H9 (cell line): ENCODE results near the gene STXBP6. TPM values are rescaled to one million over a fixed set of nuclear protein-coding genes. Genes with fewer than 3 reads are reported as not detected.

Experiments used
- DNase-seq: peaks from one replicate; pipeline ENCODE4 v3.0.0-alpha.2; 2017
- H2AFZ ChIP-seq: one replicate; pipeline ENCODE4 v1.6.1; 2013; ENCODE audit warnings: mild to moderate bottlenecking, low read length, control low read depth, moderate library complexity
- H2AK5ac ChIP-seq: 2 replicates; pipeline ENCODE4 v1.6.1; 2013; ENCODE audit warnings: low read length, control low read depth, mixed read lengths; ENCODE audit not compliant: insufficient read length
- H2BK120ac ChIP-seq: one replicate; pipeline ENCODE4 v1.6.1; 2013; ENCODE audit warnings: low read depth, mild to moderate bottlenecking, low read length, control low read depth, inconsistent platforms; ENCODE audit not compliant: poor library complexity, severe bottlenecking
- H2BK12ac ChIP-seq: 2 replicates; pipeline ENCODE4 v1.6.1; 2013; ENCODE audit warnings: low read length, control low read depth, mixed read lengths, low read depth; ENCODE audit not compliant: insufficient read length
- H2BK15ac ChIP-seq: 2 replicates; pipeline ENCODE4 v1.6.1; 2013; ENCODE audit warnings: low read depth, low read length, control low read depth
- H2BK20ac ChIP-seq: one replicate; pipeline ENCODE4 v1.6.1; 2013; ENCODE audit warnings: low read depth, mild to moderate bottlenecking, low read length, control low read depth, inconsistent platforms; ENCODE audit not compliant: poor library complexity, severe bottlenecking
- H2BK5ac ChIP-seq: 2 replicates; pipeline ENCODE4 v1.6.1; 2013; ENCODE audit warnings: low read length, control low read depth, mixed read lengths; ENCODE audit not compliant: insufficient read length
- H3K14ac ChIP-seq: 2 replicates; pipeline ENCODE4 v1.6.1; 2013; ENCODE audit warnings: low read length, control low read depth; ENCODE audit not compliant: insufficient read depth
- H3K18ac ChIP-seq: 2 replicates; pipeline ENCODE4 v1.6.1; 2013; ENCODE audit warnings: low read depth, mild to moderate bottlenecking, mixed read lengths, low read length, control low read depth; ENCODE audit not compliant: insufficient read length
- H3K23ac ChIP-seq: 2 replicates; pipeline ENCODE4 v1.6.1; 2013; ENCODE audit warnings: low read length, control low read depth, mixed read lengths, low read depth; ENCODE audit not compliant: insufficient read length
- H3K23me2 ChIP-seq: 2 replicates; pipeline ENCODE4 v1.6.1; 2013; ENCODE audit warnings: low read depth, mild to moderate bottlenecking, mixed read lengths, low read length, control low read depth; ENCODE audit not compliant: insufficient read length, poor library complexity, severe bottlenecking
- H3K27ac ChIP-seq: 2 replicates; pipeline ENCODE4 v1.5.1; 2013; ENCODE audit warnings: low read length, control low read depth, mixed read lengths, low read depth; ENCODE audit not compliant: insufficient read length
- H3K27me3 ChIP-seq: 2 replicates; pipeline ENCODE4 v1.6.1; 2013; ENCODE audit warnings: low read length, control low read depth, inconsistent platforms; ENCODE audit not compliant: insufficient read depth
- H3K4ac ChIP-seq: 2 replicates; pipeline ENCODE4 v1.6.1; 2013; ENCODE audit warnings: low read depth, mild to moderate bottlenecking, control low read depth, inconsistent platforms, low read length, moderate library complexity
- H3K4me1 ChIP-seq: 2 replicates; pipeline ENCODE4 v1.6.1; 2013; ENCODE audit warnings: low read length, control low read depth, inconsistent platforms; ENCODE audit not compliant: insufficient read depth
- H3K4me2 ChIP-seq: 2 replicates; pipeline ENCODE4 v1.6.1; 2013; ENCODE audit warnings: low read length, control low read depth, mixed read lengths; ENCODE audit not compliant: insufficient read length, insufficient read depth
- H3K56ac ChIP-seq: 2 replicates; pipeline ENCODE4 v1.6.1; 2013; ENCODE audit warnings: low read depth, mild to moderate bottlenecking, mixed read lengths, low read length, control low read depth; ENCODE audit not compliant: insufficient read length
- H3K79me1 ChIP-seq: 2 replicates; pipeline ENCODE4 v1.6.1; 2013; ENCODE audit warnings: low read depth, mild to moderate bottlenecking, moderate library complexity, low read length, control low read depth, inconsistent platforms; ENCODE audit not compliant: insufficient read depth, poor library complexity, severe bottlenecking
- H3K79me2 ChIP-seq: 2 replicates; pipeline ENCODE4 v1.6.1; 2013; ENCODE audit warnings: low read length, control low read depth, inconsistent platforms; ENCODE audit not compliant: insufficient read depth
- H3K9ac ChIP-seq: 2 replicates; pipeline ENCODE4 v1.6.1; 2013; ENCODE audit warnings: low read length, control low read depth, mixed read lengths; ENCODE audit not compliant: insufficient read length; ENCODE audit errors: extremely low read depth
- H3K9me3 ChIP-seq: one replicate; pipeline ENCODE4 v1.6.1; 2013; ENCODE audit warnings: low read depth, low read length, inconsistent platforms; ENCODE audit not compliant: control insufficient read depth
- H3T11ph ChIP-seq: one replicate; pipeline ENCODE4 v1.6.1; 2013; ENCODE audit warnings: mild to moderate bottlenecking, low read length, control low read depth, inconsistent platforms
- H4K20me1 ChIP-seq: one replicate; pipeline ENCODE4 v1.6.1; 2013; ENCODE audit not compliant: control insufficient read depth, insufficient read length, insufficient read depth
- H4K5ac ChIP-seq: 2 replicates; pipeline ENCODE4 v1.6.1; 2013; ENCODE audit warnings: low read depth, mild to moderate bottlenecking, mixed read lengths, low read length, control low read depth; ENCODE audit not compliant: insufficient read length
- H4K8ac ChIP-seq: replicated peaks from 2 replicates; pipeline ENCODE4 v1.6.1; 2013; ENCODE audit warnings: low read length, control low read depth, mixed read lengths, low read depth; ENCODE audit not compliant: insufficient read length
- H4K91ac ChIP-seq: 2 replicates; pipeline ENCODE4 v1.6.1; 2013; ENCODE audit warnings: low read depth, mild to moderate bottlenecking, moderate library complexity, mixed read lengths, low read length, control low read depth; ENCODE audit not compliant: insufficient read length
- H3K27ac Mint-ChIP-seq, 3 experiments: 2 replicates in 2 of 3; 3 replicates in 1 of 3; pipeline ENCODE4 v1.8.0; 2020 to 2021; ENCODE audit warnings: mixed read lengths in 3 of 3, mild to moderate bottlenecking in 1 of 3, moderate library complexity in 1 of 3
- H3K27me3 Mint-ChIP-seq: 2 replicates; pipeline ENCODE4 v1.8.0; 2021; ENCODE audit warnings: low read depth, mild to moderate bottlenecking, moderate library complexity, mixed read lengths
- H3K36me3 Mint-ChIP-seq, 3 experiments: 2 replicates in 2 of 3; 3 replicates in 1 of 3; pipeline ENCODE4 v1.8.0; 2020 to 2021; ENCODE audit warnings: low read depth in 3 of 3, mixed read lengths in 3 of 3; ENCODE audit not compliant: insufficient read depth in 1 of 3
- H3K4me1 Mint-ChIP-seq, 2 experiments: 2 replicates each; pipeline ENCODE4 v1.8.0; 2020; ENCODE audit warnings: mixed read lengths in 2 of 2
- H3K4me3 Mint-ChIP-seq, 2 experiments: 2 replicates in 1 of 2; 3 replicates in 1 of 2; pipeline ENCODE4 v1.8.0; 2020 to 2021; ENCODE audit warnings: mild to moderate bottlenecking in 2 of 2, mixed read lengths in 2 of 2, moderate library complexity in 1 of 2
- H3K9me3 Mint-ChIP-seq, 2 experiments: 2 replicates in 1 of 2; 3 replicates in 1 of 2; pipeline ENCODE4 v1.8.0; 2020; ENCODE audit warnings: mild to moderate bottlenecking in 2 of 2, mixed read lengths in 2 of 2, moderate library complexity in 1 of 2
- WGBS: extraction: QIAGEN DNeasy Blood & Tissue Kit; methylation state at CpG from one replicate; pipeline ENCODE4 v1.1.7; 2013; ENCODE audit warnings: missing lambda C conversion rate, low lambda C conversion rate, mixed read lengths; ENCODE audit not compliant: insufficient read length; ENCODE audit errors: extremely low coverage; 5-methylcytosine and 5-hydroxymethylcytosine counted together
- total RNA-seq: library from RNA; stranded (reverse); gene quantifications from 2 replicates; pipeline ENCODE4 v1.2.1, GENCODE V29; 2021
- TF ChIP-seq, protein P1 (sequence below): fragments of 200-600 bp; sonication (generic); conservative IDR thresholded peaks from 3 replicates; pipeline ENCODE4 v1.8.0; 2021; ENCODE audit warnings: antibody characterized with exemption, mild to moderate bottlenecking

STXBP6 gene
- total RNA-seq, 1 experiment from 2014 or later = 3.6 TPM

DNA sequence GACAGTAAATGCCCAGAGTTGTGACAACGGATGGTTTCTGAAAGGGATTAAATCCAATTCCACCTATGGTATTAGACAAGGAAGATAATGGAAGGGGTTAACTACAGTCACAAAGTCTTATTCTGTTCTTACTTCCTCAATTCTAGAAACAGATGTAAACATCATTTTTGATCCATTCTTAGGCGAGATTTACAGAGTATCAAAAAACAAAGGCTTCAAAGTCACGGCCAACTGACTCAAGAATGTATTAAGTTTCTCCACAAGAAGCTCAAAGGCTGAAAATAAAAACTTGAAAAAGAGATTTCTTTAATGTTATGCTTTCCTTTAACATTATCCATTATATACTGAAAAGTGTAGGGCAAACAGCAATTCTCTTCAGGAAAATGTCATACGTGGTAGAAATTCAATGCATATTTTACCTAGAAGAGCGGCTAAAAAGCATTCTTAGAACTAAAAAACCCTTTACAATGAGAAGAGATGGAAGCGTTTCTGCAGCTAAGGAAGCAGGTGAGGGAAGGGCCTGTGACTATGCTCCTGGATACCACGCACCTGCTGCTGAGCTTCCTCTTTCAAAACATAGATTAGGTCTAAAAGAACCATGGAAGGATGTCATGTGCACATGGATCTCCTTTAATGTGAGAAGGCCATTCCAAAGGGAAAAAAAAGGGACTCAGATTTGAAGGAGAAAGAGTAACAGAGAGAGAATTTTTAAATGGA, 185.8 kb downstream of the STXBP6 start:
- Histone ChIP-seq H3K4ac (no peak overlapping the region), H3K27ac (no peak overlapping the region), H4K20me1 (no peaks in the 10 kb centered on the region), H3T11ph (no peak overlapping the region), H4K8ac (no peak overlapping the region), H2BK120ac (no peak overlapping the region), H3K4me2 (no peak overlapping the region), H2BK20ac (no peak overlapping the region), H3K23ac (no peak overlapping the region), H3K79me1 (no peaks in the 10 kb centered on the region), H2BK5ac (no peak overlapping the region), H3K4me1 (no peaks in the 10 kb centered on the region), H3K56ac (no peak overlapping the region), H3K18ac (no peak overlapping the region), H2BK15ac (no peak overlapping the region), H2AK5ac (no peak overlapping the region), H2BK12ac (no peak overlapping the region), H3K14ac (no peak overlapping the region), H4K5ac (no peak overlapping the region), H3K9ac (no peak overlapping the region), H3K79me2 (no peaks in the 10 kb centered on the region), H3K9me3 (no peaks in the 10 kb centered on the region), H3K27me3 (no peaks in the 10 kb centered on the region), H3K23me2 (no peaks in the 10 kb centered on the region), H4K91ac (no peak overlapping the region), H2AFZ (no peak overlapping the region)
- TF ChIP-seq, protein P1, sequence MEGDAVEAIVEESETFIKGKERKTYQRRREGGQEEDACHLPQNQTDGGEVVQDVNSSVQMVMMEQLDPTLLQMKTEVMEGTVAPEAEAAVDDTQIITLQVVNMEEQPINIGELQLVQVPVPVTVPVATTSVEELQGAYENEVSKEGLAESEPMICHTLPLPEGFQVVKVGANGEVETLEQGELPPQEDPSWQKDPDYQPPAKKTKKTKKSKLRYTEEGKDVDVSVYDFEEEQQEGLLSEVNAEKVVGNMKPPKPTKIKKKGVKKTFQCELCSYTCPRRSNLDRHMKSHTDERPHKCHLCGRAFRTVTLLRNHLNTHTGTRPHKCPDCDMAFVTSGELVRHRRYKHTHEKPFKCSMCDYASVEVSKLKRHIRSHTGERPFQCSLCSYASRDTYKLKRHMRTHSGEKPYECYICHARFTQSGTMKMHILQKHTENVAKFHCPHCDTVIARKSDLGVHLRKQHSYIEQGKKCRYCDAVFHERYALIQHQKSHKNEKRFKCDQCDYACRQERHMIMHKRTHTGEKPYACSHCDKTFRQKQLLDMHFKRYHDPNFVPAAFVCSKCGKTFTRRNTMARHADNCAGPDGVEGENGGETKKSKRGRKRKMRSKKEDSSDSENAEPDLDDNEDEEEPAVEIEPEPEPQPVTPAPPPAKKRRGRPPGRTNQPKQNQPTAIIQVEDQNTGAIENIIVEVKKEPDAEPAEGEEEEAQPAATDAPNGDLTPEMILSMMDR = no peak
- no peak overlapping the region for H3K27ac Mint-ChIP-seq
- no CpG with 5 or more reads among the region's 7 CpGs for WGBS
- H3K4me1 Mint-ChIP-seq = peaks cover 3% of the 10 kb centered on the region in 2 experiments; a peak in 3 of 4 replicates
- no peaks in the 10 kb centered on the region for H3K9me3 Mint-ChIP-seq
- no peaks in the 10 kb centered on the region for H3K36me3 Mint-ChIP-seq
- DNase-seq = no peak
- no peak overlapping the region for H3K4me3 Mint-ChIP-seq
- H3K27me3 Mint-ChIP-seq = no peaks in the 10 kb centered on the region
